ENCODE data around the gene HYLS1. TPM values are rescaled to one million over a fixed set of nuclear protein-coding genes. Genes with fewer than 3 reads are reported as not detected.
"Not testable (repeated sequence)": the region's sequence is repeated elsewhere in the genome, so short reads cannot be mapped to it uniquely, and the experiment has no call there.

HYLS1 gene
- total RNA-seq (1 to 10 TPM; 2.8 to 7.4 (median 6.9) TPM), total RNA-seq (1.2 to 9.6 (median 5.3) reads per million in 29 experiments)
- total RNA-seq (2013): 7.3 TPM

GRCh38 chr11:125887373-125888324 lies at the start of gene HYLS1:
HYLS1 (plus strand) TSS chr11:125887668; CDS start chr11:125899369, 11,701 bp downstream.
- no peaks in the 10 kb centered on the region for H3K9me3 Mint-ChIP-seq
- peak within 1 kb of the TSS; percentile 86 to 92 (median 87) for H3K4me3 Mint-ChIP-seq
- ChIA-PET CTCF (interaction anchor here (0.6 to 1.6 kb wide), 11 partner anchors 8 to 1051 kb away, joined by 3 to 20 read pairs (median 4); partner anchors contain the start of genes CCDC15 (in 1 of the 2) and PUS3 (in 1 of the 2)), POLR2A (interaction anchor here (0.5 to 1.6 kb wide), 7 partner anchors 10 to 425 kb away, joined by 3 to 11 read pairs (median 4); partner anchors contain the start of gene PUS3 (in 1 of the 2))
- peaks cover 0 to 2% of the 10 kb centered on the region in 2 donors for H3K27me3 Mint-ChIP-seq
- under 1% methylated on average over 87 of the region's 91 CpGs for WGBS (ENCODE audit: insufficient coverage)
- peaks cover 0 to 25% of the 10 kb centered on the region in 2 experiments for H3K4me1 ChIP-seq (ENCODE audit: control insufficient read depth in 1 of 2, extremely low read depth in 1 of 2, insufficient read depth in 2 of 2, low read length in 2 of 2)
- peak within 1 kb of the TSS; percentile 83 for H3K27ac ChIP-seq (ENCODE audit: low read length)
- peak within 1 kb of the TSS; percentile 62 to 89 for H3K4me3 ChIP-seq (ENCODE audit: control insufficient read depth in 1 of 2, extremely low read depth in 1 of 2, low read length in 1 of 2)
- H3K27ac Mint-ChIP-seq: peak within 1 kb of the TSS; percentile 93 to 96
- H3K36me3 ChIP-seq (ENCODE audit: control insufficient read depth in 2 of 2, extremely low read depth in 1 of 2, insufficient read depth in 1 of 2, low read length in 1 of 2): no peaks in the 10 kb centered on the region
- no peaks in the 10 kb centered on the region for H3K27me3 ChIP-seq (replicated peaks in 1 of 2; ENCODE audit: control insufficient read depth in 2 of 2, extremely low read depth in 1 of 2, insufficient read depth in 2 of 2, low read length in 1 of 2)
- ATAC-seq (replicated peaks in 1 of 4): peak; percentile 89 to 92 (median 90)
- H3K9me3 ChIP-seq: no peaks in the 10 kb centered on the region
- no peaks in the 10 kb centered on the region for H3K36me3 Mint-ChIP-seq
- peaks cover 31 to 43% (median 42%) of the 10 kb centered on the region in 3 donors for H3K4me1 Mint-ChIP-seq
- DNase-seq: peak; percentile 82 to 97 (median 90)

- Histone ChIP-seq H3K4me3 (ENCODE audit: control insufficient read depth in 1 of 2, extremely low read depth in 1 of 2, low read length in 1 of 2) (no peak overlapping the region), H3K4me1 (ENCODE audit: control insufficient read depth in 1 of 2, extremely low read depth in 1 of 2, insufficient read depth in 2 of 2, low read length in 2 of 2) (no peaks in the 10 kb centered on the region), H3K27ac (ENCODE audit: low read length) (no peak overlapping the region), H3K9me3 (no peaks in the 10 kb centered on the region), H3K27me3 (replicated peaks in 1 of 2; ENCODE audit: control insufficient read depth in 2 of 2, extremely low read depth in 1 of 2, insufficient read depth in 2 of 2, low read length in 1 of 2) (peaks cover 0 to 7% of the 10 kb centered on the region in 2 experiments), H3K36me3 (ENCODE audit: control insufficient read depth in 2 of 2, extremely low read depth in 1 of 2, insufficient read depth in 1 of 2, low read length in 1 of 2) (no peaks in the 10 kb centered on the region)
- no peak overlapping the region for H3K4me3 Mint-ChIP-seq
- no peak overlapping the region for H3K27ac Mint-ChIP-seq
- DNase-seq (no peak), ATAC-seq (replicated peaks in 1 of 4) (no peak)
- no peaks in the 10 kb centered on the region for H3K36me3 Mint-ChIP-seq
- POLR2A ChIA-PET: no interaction called here
- H3K4me1 Mint-ChIP-seq: no peaks in the 10 kb centered on the region
- 0% methylated on average over 1 of the region's 3 CpGs for WGBS (ENCODE audit: insufficient coverage)
- H3K27me3 Mint-ChIP-seq: peaks cover 13 to 17% of the 10 kb centered on the region in 2 donors
- H3K9me3 Mint-ChIP-seq: peaks cover 15 to 18% (median 18%) of the 10 kb centered on the region in 3 donors
- CTCF ChIA-PET: no interaction called here
Measured at GRCh38 chr11:125842321-125842948, 45.0 kb upstream of the HYLS1 start.

GRCh38 chr11:125846188-125846587 lies 41.3 kb upstream of the HYLS1 start:
- Histone ChIP-seq H3K4me3 (ENCODE audit: control insufficient read depth in 1 of 2, extremely low read depth in 1 of 2, low read length in 1 of 2) (no peak overlapping the region), H3K36me3 (ENCODE audit: control insufficient read depth in 2 of 2, extremely low read depth in 1 of 2, insufficient read depth in 1 of 2, low read length in 1 of 2) (no peaks in the 10 kb centered on the region), H3K27me3 (replicated peaks in 1 of 2; ENCODE audit: control insufficient read depth in 2 of 2, extremely low read depth in 1 of 2, insufficient read depth in 2 of 2, low read length in 1 of 2) (peaks cover 0 to 7% of the 10 kb centered on the region in 2 experiments), H3K27ac (ENCODE audit: low read length) (no peak overlapping the region), H3K9me3 (no peaks in the 10 kb centered on the region), H3K4me1 (ENCODE audit: control insufficient read depth in 1 of 2, extremely low read depth in 1 of 2, insufficient read depth in 2 of 2, low read length in 2 of 2) (no peaks in the 10 kb centered on the region)
- H3K4me1 Mint-ChIP-seq: no peaks in the 10 kb centered on the region
- ChIA-PET POLR2A (no interaction called here), CTCF (no interaction called here)
- H3K9me3 Mint-ChIP-seq: peaks cover 25 to 28% (median 27%) of the 10 kb centered on the region in 3 donors
- DNase-seq (no peak), ATAC-seq (replicated peaks in 1 of 4) (no peak)
- H3K27me3 Mint-ChIP-seq: peaks cover 9 to 10% of the 10 kb centered on the region in 2 donors
- H3K4me3 Mint-ChIP-seq: no peak overlapping the region
- H3K36me3 Mint-ChIP-seq: no peaks in the 10 kb centered on the region
- no peak overlapping the region for H3K27ac Mint-ChIP-seq

GRCh38 chr11:125857670-125858069 lies 29.8 kb upstream of the HYLS1 start:
- DNase-seq; H3K27ac Mint-ChIP-seq; H3K4me1 ChIP-seq (ENCODE audit: control insufficient read depth in 1 of 2, extremely low read depth in 1 of 2, insufficient read depth in 2 of 2, low read length in 2 of 2); H3K36me3 ChIP-seq (ENCODE audit: control insufficient read depth in 2 of 2, extremely low read depth in 1 of 2, insufficient read depth in 1 of 2, low read length in 1 of 2); H3K27ac ChIP-seq (ENCODE audit: low read length); ATAC-seq (replicated peaks in 1 of 4); H3K9me3 ChIP-seq; H3K4me3 ChIP-seq (ENCODE audit: control insufficient read depth in 1 of 2, extremely low read depth in 1 of 2, low read length in 1 of 2); POLR2A ChIA-PET; H3K36me3 Mint-ChIP-seq; H3K4me1 Mint-ChIP-seq; H3K4me3 Mint-ChIP-seq; H3K27me3 ChIP-seq (replicated peaks in 1 of 2; ENCODE audit: control insufficient read depth in 2 of 2, extremely low read depth in 1 of 2, insufficient read depth in 2 of 2, low read length in 1 of 2); CTCF ChIA-PET: not testable (repeated sequence)
- WGBS (ENCODE audit: insufficient coverage): 78% methylated on average over 6 of the region's 9 CpGs
- H3K9me3 Mint-ChIP-seq: peaks cover 5 to 12% (median 5%) of the 10 kb centered on the region in 3 donors
- H3K27me3 Mint-ChIP-seq: peaks cover 17 to 30% of the 10 kb centered on the region in 2 donors

- DNase-seq; H3K4me1 ChIP-seq (ENCODE audit: control insufficient read depth in 1 of 2, extremely low read depth in 1 of 2, insufficient read depth in 2 of 2, low read length in 2 of 2); H3K27ac Mint-ChIP-seq; POLR2A ChIA-PET; H3K27ac ChIP-seq (ENCODE audit: low read length); H3K4me3 Mint-ChIP-seq; H3K4me1 Mint-ChIP-seq; ATAC-seq (replicated peaks in 1 of 4); H3K36me3 ChIP-seq (ENCODE audit: control insufficient read depth in 2 of 2, extremely low read depth in 1 of 2, insufficient read depth in 1 of 2, low read length in 1 of 2); H3K27me3 ChIP-seq (replicated peaks in 1 of 2; ENCODE audit: control insufficient read depth in 2 of 2, extremely low read depth in 1 of 2, insufficient read depth in 2 of 2, low read length in 1 of 2); CTCF ChIA-PET; H3K9me3 ChIP-seq; H3K4me3 ChIP-seq (ENCODE audit: control insufficient read depth in 1 of 2, extremely low read depth in 1 of 2, low read length in 1 of 2); H3K36me3 Mint-ChIP-seq: not testable (repeated sequence)
- H3K27me3 Mint-ChIP-seq: peaks cover 0 to 10% of the 10 kb centered on the region in 2 donors
- peaks cover 5 to 12% (median 5%) of the 10 kb centered on the region in 3 donors for H3K9me3 Mint-ChIP-seq
- 100% methylated on average over 1 of the region's 33 CpGs for WGBS (ENCODE audit: insufficient coverage)
Measured at GRCh38 chr11:125862786-125863185, 24.7 kb upstream of the HYLS1 start.

- H3K4me3 ChIP-seq (ENCODE audit: control insufficient read depth in 1 of 2, extremely low read depth in 1 of 2, low read length in 1 of 2); POLR2A ChIA-PET; H3K4me1 ChIP-seq (ENCODE audit: control insufficient read depth in 1 of 2, extremely low read depth in 1 of 2, insufficient read depth in 2 of 2, low read length in 2 of 2); H3K27ac Mint-ChIP-seq; H3K27me3 Mint-ChIP-seq; H3K4me3 Mint-ChIP-seq; H3K4me1 Mint-ChIP-seq; H3K9me3 Mint-ChIP-seq; CTCF ChIA-PET; H3K9me3 ChIP-seq; H3K27ac ChIP-seq (ENCODE audit: low read length); H3K36me3 Mint-ChIP-seq; ATAC-seq (replicated peaks in 1 of 4); DNase-seq; H3K36me3 ChIP-seq (ENCODE audit: control insufficient read depth in 2 of 2, extremely low read depth in 1 of 2, insufficient read depth in 1 of 2, low read length in 1 of 2); H3K27me3 ChIP-seq (replicated peaks in 1 of 2; ENCODE audit: control insufficient read depth in 2 of 2, extremely low read depth in 1 of 2, insufficient read depth in 2 of 2, low read length in 1 of 2): not testable (repeated sequence)
- WGBS (ENCODE audit: insufficient coverage): 100% methylated on average over 2 of the region's 4 CpGs
Measured at GRCh38 chr11:125865354-125865753, 22.1 kb upstream of the HYLS1 start.

Measured in T-cell (primary cell).